Thoracic aorta (tissue), 2 donors: ENCODE measurements around the gene HOXC10. TPM values are rescaled to one million over a fixed set of nuclear protein-coding genes. Genes with fewer than 3 reads are reported as not detected.

Experiments
- ATAC-seq: fragments of 150-250 bp; one replicate; pipeline ENCODE4 v1.8.0; 2017; ENCODE audit warnings: low read depth; ENCODE audit not compliant: insufficient number of reproducible peaks, low FRiP score
- DNase-seq: peaks from one replicate; pipeline ENCODE4 v3.0.0-alpha.2; 2020; ENCODE audit warnings: low spot score
- H3K27ac ChIP-seq, 2 donors: fragments of 200-600 bp; sonication (generic); 1 replicate in 1 of 2; 2 replicates in 1 of 2; pipeline ENCODE4 v1.5.1; 2016; ENCODE audit warnings: mild to moderate bottlenecking in 2 of 2, moderate library complexity in 2 of 2
- H3K27me3 ChIP-seq: fragments of 200-600 bp; sonication (generic); replicated peaks from 2 replicates; pipeline ENCODE4 v1.6.0; 2016; ENCODE audit warnings: mild to moderate bottlenecking; ENCODE audit not compliant: insufficient read depth
- H3K36me3 ChIP-seq: fragments of 200-600 bp; sonication (generic); one replicate; pipeline ENCODE4 v1.5.1; 2016
- H3K4me1 ChIP-seq, 2 donors: fragments of 200-600 bp; sonication (generic); 1 replicate in 1 of 2; 2 replicates in 1 of 2; pipeline versions ENCODE4 v1.5.1 to v1.6.0; 2016; ENCODE audit warnings: low read depth in 2 of 2, mild to moderate bottlenecking in 1 of 2; ENCODE audit not compliant: control insufficient read depth in 1 of 2
- H3K4me3 ChIP-seq: fragments of 200-600 bp; sonication (generic); 2 replicates; pipeline ENCODE4 v1.5.1; 2016; ENCODE audit warnings: mild to moderate bottlenecking
- H3K9me3 ChIP-seq: fragments of 200-600 bp; sonication (generic); 2 replicates; pipeline ENCODE4 v1.5.1; 2016
- total RNA-seq, 2 donors: library from RNA; depleted of rRNA; stranded (reverse); fragments of >200 nt; gene quantifications; one replicate each; pipeline versions ENCODE4 v1.1.0 to v1.2.3, GENCODE V29; 2016
- TF ChIP-seq, protein P1 (sequence below): fragments of 200-600 bp; sonication (generic); IDR thresholded peaks from one replicate; pipeline ENCODE4 v1.5.1; 2019; ENCODE audit warnings: antibody characterized with exemption

The HOXC10 gene
- total RNA-seq, 2 donors from 2014 or later = not detected

DNA sequence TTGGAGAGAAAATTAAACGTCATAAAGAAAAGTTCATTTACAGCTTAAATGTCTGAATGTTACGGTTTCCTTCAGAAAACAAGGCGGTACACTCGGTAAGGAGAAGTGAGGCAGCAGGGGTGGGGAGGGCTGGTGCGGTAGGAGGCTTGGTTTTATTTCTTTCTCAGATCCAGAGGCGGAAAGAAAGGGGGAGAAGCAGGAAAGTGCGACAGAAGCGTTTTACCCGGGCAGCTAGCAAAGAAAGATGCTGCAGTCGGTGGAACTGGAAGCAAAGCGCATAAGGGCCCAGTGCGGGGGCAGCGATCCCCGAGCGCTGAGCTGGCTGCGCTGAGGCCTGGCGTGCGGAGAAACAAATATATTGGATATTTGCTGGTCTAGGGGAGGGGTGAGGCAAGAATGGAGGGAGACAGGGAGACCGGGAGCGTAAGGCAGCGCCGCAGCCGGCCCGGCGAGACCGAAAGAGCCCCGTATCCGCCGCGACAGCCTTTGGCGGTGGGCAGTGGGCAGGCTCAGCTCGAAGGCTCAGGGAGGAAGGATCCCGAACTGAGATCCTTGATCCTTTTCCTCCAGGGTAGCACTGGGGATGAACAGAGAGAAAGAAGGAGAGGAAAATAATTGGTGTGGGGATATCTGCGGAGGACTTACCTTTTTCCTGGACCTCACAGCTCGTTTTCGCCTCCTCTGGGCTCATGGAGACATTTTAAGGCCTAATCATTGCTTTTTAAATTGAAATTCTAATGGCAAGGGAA lies 18.4 kb upstream of the HOXC10 start:
- Histone ChIP-seq H3K4me1 (peaks cover 0 to under 1% of the 10 kb centered on the region in 2 donors), H3K36me3 (no peaks in the 10 kb centered on the region), H3K27ac (no peak overlapping the region), H3K9me3 (no peaks in the 10 kb centered on the region), H3K27me3 (peaks cover 46% of the 10 kb centered on the region), H3K4me3 (no peak overlapping the region)
- ATAC-seq (no peak), DNase-seq (no peak)
- TF ChIP-seq, protein P1, sequence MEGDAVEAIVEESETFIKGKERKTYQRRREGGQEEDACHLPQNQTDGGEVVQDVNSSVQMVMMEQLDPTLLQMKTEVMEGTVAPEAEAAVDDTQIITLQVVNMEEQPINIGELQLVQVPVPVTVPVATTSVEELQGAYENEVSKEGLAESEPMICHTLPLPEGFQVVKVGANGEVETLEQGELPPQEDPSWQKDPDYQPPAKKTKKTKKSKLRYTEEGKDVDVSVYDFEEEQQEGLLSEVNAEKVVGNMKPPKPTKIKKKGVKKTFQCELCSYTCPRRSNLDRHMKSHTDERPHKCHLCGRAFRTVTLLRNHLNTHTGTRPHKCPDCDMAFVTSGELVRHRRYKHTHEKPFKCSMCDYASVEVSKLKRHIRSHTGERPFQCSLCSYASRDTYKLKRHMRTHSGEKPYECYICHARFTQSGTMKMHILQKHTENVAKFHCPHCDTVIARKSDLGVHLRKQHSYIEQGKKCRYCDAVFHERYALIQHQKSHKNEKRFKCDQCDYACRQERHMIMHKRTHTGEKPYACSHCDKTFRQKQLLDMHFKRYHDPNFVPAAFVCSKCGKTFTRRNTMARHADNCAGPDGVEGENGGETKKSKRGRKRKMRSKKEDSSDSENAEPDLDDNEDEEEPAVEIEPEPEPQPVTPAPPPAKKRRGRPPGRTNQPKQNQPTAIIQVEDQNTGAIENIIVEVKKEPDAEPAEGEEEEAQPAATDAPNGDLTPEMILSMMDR = no peak

DNA sequence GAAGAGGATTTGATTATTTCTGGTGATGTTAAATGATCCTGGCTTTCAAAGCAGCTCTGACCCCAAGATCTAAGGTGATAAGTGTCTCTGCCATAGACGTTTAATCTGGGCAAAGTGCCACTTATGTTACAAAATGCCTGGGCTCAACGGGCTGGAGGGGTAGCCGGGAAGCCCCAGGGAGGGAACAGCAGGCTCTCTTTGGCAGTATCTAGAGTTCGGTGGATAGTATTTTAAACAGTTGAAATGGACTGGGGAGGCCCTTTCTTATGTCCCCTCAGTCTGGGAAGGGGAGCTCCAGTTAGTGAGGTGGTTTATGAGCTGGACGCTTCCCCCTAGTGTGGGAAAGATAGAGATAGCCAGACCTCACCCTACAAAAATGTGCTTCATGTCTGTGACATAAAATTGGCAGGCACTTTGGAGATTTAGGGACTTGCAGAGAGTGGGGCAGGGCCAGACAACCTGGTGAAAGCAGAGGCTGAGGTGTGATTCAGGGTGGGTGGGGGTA lies 17.5 kb upstream of the HOXC10 start:
- DNase-seq (no peak), ATAC-seq (no peak)
- Histone ChIP-seq H3K36me3 (no peaks in the 10 kb centered on the region), H3K27me3 (peaks cover 42% of the 10 kb centered on the region), H3K4me1 (no peaks in the 10 kb centered on the region), H3K9me3 (no peaks in the 10 kb centered on the region), H3K27ac (no peak overlapping the region), H3K4me3 (no peak overlapping the region)
- TF ChIP-seq, protein P1 = no peak

DNA sequence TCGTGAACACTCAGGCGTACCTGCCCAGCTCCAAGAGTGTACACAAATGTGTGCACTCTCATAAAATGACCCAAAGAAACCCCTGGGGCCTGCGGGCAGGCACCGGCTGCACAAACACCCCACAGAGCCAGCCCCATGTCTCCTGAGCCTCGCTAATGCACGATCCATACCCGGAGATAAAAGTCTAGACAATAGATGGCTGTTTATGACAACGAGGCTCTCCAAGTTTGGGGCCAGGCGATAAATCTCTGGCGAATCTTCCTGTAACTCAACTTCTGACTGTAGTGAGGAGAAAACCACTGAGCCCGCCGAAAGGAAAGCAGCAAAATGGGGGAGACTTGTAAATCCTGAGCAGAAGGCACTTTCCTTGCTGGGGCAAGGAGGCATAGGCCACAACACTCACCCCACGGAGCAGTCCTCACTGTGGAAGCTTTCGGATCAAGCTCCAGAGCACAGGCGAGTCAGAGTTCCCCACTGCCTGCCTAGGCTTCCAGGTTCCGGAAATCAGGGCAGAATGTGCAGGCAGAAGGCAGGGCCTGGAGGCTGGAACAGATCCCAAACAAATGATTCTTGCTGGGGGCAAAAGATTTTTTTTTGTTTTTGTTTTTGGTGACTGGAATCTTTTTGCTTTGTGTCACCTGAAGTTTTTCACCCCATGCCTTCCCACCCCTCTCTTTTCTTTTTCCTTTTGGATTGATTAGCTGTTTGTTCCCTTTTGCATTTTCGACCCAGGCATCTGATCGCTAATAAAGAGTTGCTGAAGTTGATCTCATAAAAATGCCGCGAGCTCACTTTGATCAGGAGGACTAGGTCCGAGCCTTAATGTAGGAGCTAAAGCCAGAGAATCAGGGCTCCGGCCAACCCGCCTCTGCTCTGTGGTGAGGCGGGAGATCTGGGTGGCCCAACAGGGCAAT lies 16.5 kb upstream of the HOXC10 start:
- Histone ChIP-seq H3K27ac (no peak overlapping the region), H3K9me3 (no peaks in the 10 kb centered on the region), H3K27me3 (peaks cover 34% of the 10 kb centered on the region), H3K36me3 (no peaks in the 10 kb centered on the region), H3K4me1 (peaks cover under 1 to 4% of the 10 kb centered on the region in 2 donors), H3K4me3 (no peak overlapping the region)
- ATAC-seq = no peak
- DNase-seq = no peak
- TF ChIP-seq, protein P1 = no peak

DNA sequence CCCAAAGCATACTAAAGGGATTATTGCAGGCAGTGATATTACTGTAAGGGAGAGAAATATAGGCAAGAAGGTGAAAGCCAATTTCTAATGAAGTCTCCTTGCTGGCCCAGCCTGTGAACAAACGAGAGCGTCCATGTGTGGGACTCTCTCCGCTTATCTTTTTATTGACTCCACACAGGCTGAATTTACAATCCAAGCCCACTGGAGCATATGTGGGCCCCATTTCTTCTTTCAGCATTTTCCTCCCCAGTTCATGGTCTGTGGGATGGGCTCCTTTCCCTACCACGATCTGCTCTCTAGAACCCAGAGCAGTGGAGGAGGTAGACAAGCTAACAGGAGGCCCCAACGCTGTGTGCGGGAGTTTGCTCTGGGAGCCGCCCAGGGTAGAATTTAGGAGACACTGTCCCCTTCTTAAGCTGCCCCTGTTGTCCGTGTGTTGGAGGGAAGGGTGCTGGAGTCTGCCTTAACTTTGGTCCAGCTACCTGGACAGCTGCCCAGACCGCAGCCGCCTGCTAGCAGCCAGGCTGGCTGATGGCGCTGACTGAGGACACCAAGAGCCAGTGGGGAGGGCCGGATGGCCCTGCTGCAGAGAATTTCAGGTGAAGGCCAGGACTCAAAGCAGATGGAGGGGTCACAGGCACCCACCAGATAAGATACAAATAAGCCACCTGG lies 15.2 kb upstream of the HOXC10 start:
- ATAC-seq = no peak
- no peak overlapping the region for H3K4me3 ChIP-seq
- no peaks in the 10 kb centered on the region for H3K36me3 ChIP-seq
- no peak overlapping the region for H3K27ac ChIP-seq
- no peak for DNase-seq
- H3K9me3 ChIP-seq = no peaks in the 10 kb centered on the region
- TF ChIP-seq, protein P1 = no peak
- peaks cover 28% of the 10 kb centered on the region for H3K27me3 ChIP-seq
- H3K4me1 ChIP-seq = peaks cover 8 to 16% of the 10 kb centered on the region in 2 donors
